ENCODE measurements around the gene BRAF. TPM values are rescaled to one million over a fixed set of nuclear protein-coding genes. Genes with fewer than 3 reads are reported as not detected.
"Not testable (repeated sequence)": the region's sequence is repeated elsewhere in the genome, so short reads cannot be mapped to it uniquely, and the experiment has no call there.

Gene BRAF
- total RNA-seq, 3 donors from 2014 or later (not counting 1 experiment from before 2014, with no cell fraction given): 54.3 to 67.7 (median 64.1) TPM

GRCh38 chr7:140914083-140914482 is 10.6 kb downstream of the BRAF start:
- Histone ChIP-seq H3K4me3 (ENCODE audit: low read length) (no peak overlapping the region), H3K27me3 (ENCODE audit: control insufficient read depth, insufficient read depth, low read length) (no peaks in the 10 kb centered on the region), H3K9me3 (ENCODE audit: control insufficient read depth, insufficient read depth, low read length) (no peaks in the 10 kb centered on the region), H3K4me1 (ENCODE audit: control insufficient read depth, insufficient read depth, low read length) (no peaks in the 10 kb centered on the region), H3K27ac (ENCODE audit: low read length) (no peak overlapping the region), H3K36me3 (ENCODE audit: control insufficient read depth, insufficient read depth, low read length) (no peaks in the 10 kb centered on the region)
- no peak for TF ChIP-seq CTCF (IDR thresholded peaks at IDR 0.05)
- Mint-ChIP-seq H3K36me3 (no peaks in the 10 kb centered on the region), H3K9me3 (no peaks in the 10 kb centered on the region), H3K4me1 (peaks cover 42 to 48% of the 10 kb centered on the region in 2 donors), H3K27me3 (ENCODE audit: low read depth in 2 of 2) (no peaks in the 10 kb centered on the region), H3K27ac (no peak overlapping the region), H3K4me3 (no peak overlapping the region)
- intact Hi-C loops (cut with micrococcal nuclease): no loop called here
- ATAC-seq (no peak), DNase-seq (no peak)

GRCh38 chr7:140913596-140913928 is 11.2 kb downstream of the BRAF start:
- H3K4me3 Mint-ChIP-seq; H3K27me3 ChIP-seq (ENCODE audit: control insufficient read depth, insufficient read depth, low read length); H3K36me3 ChIP-seq (ENCODE audit: control insufficient read depth, insufficient read depth, low read length); H3K27ac Mint-ChIP-seq; H3K4me3 ChIP-seq (ENCODE audit: low read length); intact Hi-C loops (cut with micrococcal nuclease); H3K36me3 Mint-ChIP-seq; H3K4me1 ChIP-seq (ENCODE audit: control insufficient read depth, insufficient read depth, low read length); H3K9me3 Mint-ChIP-seq; H3K27ac ChIP-seq (ENCODE audit: low read length); ATAC-seq; DNase-seq; H3K9me3 ChIP-seq (ENCODE audit: control insufficient read depth, insufficient read depth, low read length); H3K27me3 Mint-ChIP-seq (ENCODE audit: low read depth in 2 of 2): not testable (repeated sequence)
- H3K4me1 Mint-ChIP-seq: peaks cover 42 to 51% of the 10 kb centered on the region in 2 donors
- 86% methylated on average over 4 of the region's 5 CpGs for WGBS (ENCODE audit: insufficient coverage)

- H3K9me3 Mint-ChIP-seq: no peaks in the 10 kb centered on the region
- Histone ChIP-seq H3K9me3 (ENCODE audit: control insufficient read depth, insufficient read depth, low read length) (no peaks in the 10 kb centered on the region), H3K27me3 (ENCODE audit: control insufficient read depth, insufficient read depth, low read length) (no peaks in the 10 kb centered on the region), H3K4me1 (ENCODE audit: control insufficient read depth, insufficient read depth, low read length) (no peaks in the 10 kb centered on the region), H3K27ac (ENCODE audit: low read length) (no peak overlapping the region), H3K4me3 (ENCODE audit: low read length) (no peak overlapping the region), H3K36me3 (ENCODE audit: control insufficient read depth, insufficient read depth, low read length) (no peaks in the 10 kb centered on the region)
- ATAC-seq (no peak), DNase-seq (no peak)
- H3K27ac Mint-ChIP-seq: no peak overlapping the region
- WGBS (ENCODE audit: insufficient coverage): 100% methylated on average over 1 of the region's 1 CpG
- no peak overlapping the region for H3K4me3 Mint-ChIP-seq
- no peak for TF ChIP-seq CTCF (IDR thresholded peaks at IDR 0.05)
- H3K36me3 Mint-ChIP-seq: no peaks in the 10 kb centered on the region
- H3K27me3 Mint-ChIP-seq (ENCODE audit: low read depth in 2 of 2): no peaks in the 10 kb centered on the region
- intact Hi-C loops (cut with micrococcal nuclease): no loop called here
- H3K4me1 Mint-ChIP-seq: peaks cover 39 to 41% of the 10 kb centered on the region in 2 donors
Observed at GRCh38 chr7:140911746-140912145, 13.0 kb downstream of the BRAF start.

- no peak for TF ChIP-seq CTCF (IDR thresholded peaks at IDR 0.05)
- Mint-ChIP-seq H3K4me3 (no peak overlapping the region), H3K4me1 (peaks cover 27 to 35% of the 10 kb centered on the region in 2 donors), H3K9me3 (no peaks in the 10 kb centered on the region), H3K27ac (no peak overlapping the region), H3K36me3 (no peaks in the 10 kb centered on the region), H3K27me3 (ENCODE audit: low read depth in 2 of 2) (no peaks in the 10 kb centered on the region)
- intact Hi-C loops (cut with micrococcal nuclease): no loop called here
- ATAC-seq (no peak), DNase-seq (no peak)
- Histone ChIP-seq H3K4me1 (ENCODE audit: control insufficient read depth, insufficient read depth, low read length) (no peaks in the 10 kb centered on the region), H3K27ac (ENCODE audit: low read length) (no peak overlapping the region), H3K9me3 (ENCODE audit: control insufficient read depth, insufficient read depth, low read length) (no peaks in the 10 kb centered on the region), H3K36me3 (ENCODE audit: control insufficient read depth, insufficient read depth, low read length) (no peaks in the 10 kb centered on the region), H3K4me3 (ENCODE audit: low read length) (no peak overlapping the region), H3K27me3 (ENCODE audit: control insufficient read depth, insufficient read depth, low read length) (no peaks in the 10 kb centered on the region)
- 93% methylated on average over 5 of the region's 5 CpGs for WGBS (ENCODE audit: insufficient coverage)
Observed at GRCh38 chr7:140909476-140910161, 15.1 kb downstream of the BRAF start.
